Forelimb muscle (tissue), 1 donor: ENCODE results near the gene CCDC154. TPM values are rescaled to one million over a fixed set of nuclear protein-coding genes. Genes with fewer than 3 reads are reported as not detected.

Experiments used
- DNase-seq: peaks from one replicate; pipeline ENCODE4 v3.0.0-alpha.2; 2013; ENCODE audit warnings: low read depth
- polyA plus RNA-seq: library from polyadenylated mRNA; unstranded; fragments of 120-200 nt; gene quantifications from one replicate; pipeline ENCODE4 v1.2.1, GENCODE V29; 2013; ENCODE audit not compliant: insufficient read length

Gene CCDC154
- polyA plus RNA-seq, 1 donor, result 2.3 TPM

- no peak for DNase-seq
Measured at GRCh38 chr16:1393613-1394176, 50.7 kb downstream of the CCDC154 start.

- no peak for DNase-seq
Measured at GRCh38 chr16:1392826-1393225, 51.5 kb downstream of the CCDC154 start.

GRCh38 chr16:1390239-1390779 lies 54.0 kb downstream of the CCDC154 start:
- no peak for DNase-seq

- no peak for DNase-seq
Measured at GRCh38 chr16:1389762-1390161, 54.6 kb downstream of the CCDC154 start.

GRCh38 chr16:1387331-1387730 lies 57.0 kb downstream of the CCDC154 start:
- no peak for DNase-seq

GRCh38 chr16:1385232-1385631 lies 59.1 kb downstream of the CCDC154 start:
- DNase-seq, result no peak

Other genes starting within 250 kb of the CCDC154 start
- 1.4 TPM for gene TPSG1, start 219.3 kb downstream of the CCDC154 start, polyA plus RNA-seq
- gene TPSB2, start 214.4 kb downstream of the CCDC154 start, polyA plus RNA-seq, result 2.6 TPM
- gene TPSAB1, start 203.9 kb downstream of the CCDC154 start, polyA plus RNA-seq, result 1.2 TPM
- gene TPSD1, start 188.5 kb downstream of the CCDC154 start, polyA plus RNA-seq, result 0.49 TPM
- gene UBE2I, start 134.9 kb downstream of the CCDC154 start, polyA plus RNA-seq, result 91.1 TPM
- gene BAIAP3, start 110.9 kb downstream of the CCDC154 start, polyA plus RNA-seq, result 0.65 TPM
- gene TSR3, start 92.7 kb downstream of the CCDC154 start, polyA plus RNA-seq, result 49.3 TPM
- gene GNPTG, start 92.6 kb downstream of the CCDC154 start, polyA plus RNA-seq, result 39.1 TPM
- 7.5 TPM for gene UNKL, start 29.9 kb downstream of the CCDC154 start, polyA plus RNA-seq
- 11.5 TPM for gene UQCC4, start 23.8 kb downstream of the CCDC154 start, polyA plus RNA-seq
- 0.20 TPM for gene PERCC1, start 13.5 kb downstream of the CCDC154 start, polyA plus RNA-seq
- 33.0 TPM for gene CLCN7, start 30.5 kb upstream of the CCDC154 start, polyA plus RNA-seq
- gene PTX4, start 44.4 kb upstream of the CCDC154 start, polyA plus RNA-seq, result 0.53 TPM
- gene TELO2, start 48.8 kb upstream of the CCDC154 start, polyA plus RNA-seq, result 30.8 TPM
- 12.3 TPM for gene TMEM204, start 89.1 kb upstream of the CCDC154 start, polyA plus RNA-seq
- 8.7 TPM for gene IFT140, start 167.5 kb upstream of the CCDC154 start, polyA plus RNA-seq
- 19.0 TPM for gene CRAMP1, start 167.8 kb upstream of the CCDC154 start, polyA plus RNA-seq
- gene JPT2, start 233.7 kb upstream of the CCDC154 start, polyA plus RNA-seq, result 40.5 TPM